Measurements from ENCODE around the gene EFNA3. TPM values are rescaled to one million over a fixed set of nuclear protein-coding genes. Genes with fewer than 3 reads are reported as not detected.
A peak's percentile ranks its signal among the peaks of the same experiment; 100 is the strongest.

EFNA3 gene
- total RNA-seq, 1 experiment from 2014 or later: 23.5 TPM

- CTCF ChIA-PET: no interaction called here
Measured at GRCh38 chr1:155037043-155037442, 41.6 kb upstream of the EFNA3 start.

GRCh38 chr1:155037851-155038441 lies 40.7 kb upstream of the EFNA3 start:
- peak overlapping the region; percentile 6; the same call in 1 of the 2 replicates for H3K27ac ChIP-seq (ENCODE audit: low read length)

More at GRCh38 chr1:155037043-155037442, 41.6 kb upstream of the EFNA3 start:
- Histone ChIP-seq H3K4me3 (ENCODE audit: low read length) (no peak overlapping the region), H3K27ac (ENCODE audit: low read length) (no peak overlapping the region), H3K27me3 (ENCODE audit: low read length) (no peaks in the 10 kb centered on the region), H3K9me2 (replicated peaks; ENCODE audit: low read length) (no peaks in the 10 kb centered on the region), H3K79me2 (ENCODE audit: low read length) (no peaks in the 10 kb centered on the region), H2AFZ (ENCODE audit: low read length) (no peak overlapping the region), H3K4me1 (ENCODE audit: insufficient read depth, low read length) (peaks cover 18% of the 10 kb centered on the region), H3K36me3 (ENCODE audit: low read depth, low read length) (no peaks in the 10 kb centered on the region), H3K9ac (ENCODE audit: low read length) (no peak overlapping the region), H3K9me3 (ENCODE audit: low read length) (no peaks in the 10 kb centered on the region), H3K4me2 (ENCODE audit: low read length) (no peak overlapping the region), H4K20me1 (ENCODE audit: low read length) (no peaks in the 10 kb centered on the region), H3F3A (ENCODE audit: low read length, unreplicated experiment) (no peaks in the 10 kb centered on the region)
- TF ChIP-seq CTCF (conservative IDR thresholded peaks at IDR 0.05; ENCODE audit: low read depth, low read length): no peak
- no peak for TF ChIP-seq EZH2phosphoT487 (IDR thresholded peaks at IDR 0.05; ENCODE audit: borderline replicate concordance, low read length)
- DNase-seq (no peak), ATAC-seq (no peak)
- intact Hi-C loops (cut with micrococcal nuclease): no loop called here
- BruUV-seq (replicated peaks): no TSS peak
- POLR2A ChIA-PET (ENCODE audit: unreplicated experiment): no interaction called here

GRCh38 chr1:155038602-155039307 lies 39.9 kb upstream of the EFNA3 start:
- BruUV-seq (replicated peaks): no TSS peak
- H3K9ac ChIP-seq (ENCODE audit: low read length): no peak overlapping the region
- peak overlapping the region; percentile 32 for H3K4me2 ChIP-seq (ENCODE audit: low read length)

More at GRCh38 chr1:155037851-155038441, 40.7 kb upstream of the EFNA3 start:
- Histone ChIP-seq H4K20me1 (ENCODE audit: low read length) (no peaks in the 10 kb centered on the region), H2AFZ (ENCODE audit: low read length) (peak overlapping the region; percentile 5), H3K27me3 (ENCODE audit: low read length) (no peaks in the 10 kb centered on the region), H3K4me3 (ENCODE audit: low read length) (no peak overlapping the region), H3K9ac (ENCODE audit: low read length) (no peak overlapping the region), H3K4me2 (ENCODE audit: low read length) (peak overlapping the region; percentile 32), H3K79me2 (ENCODE audit: low read length) (no peaks in the 10 kb centered on the region), H3K4me1 (ENCODE audit: insufficient read depth, low read length) (peaks cover 18% of the 10 kb centered on the region), H3K9me3 (ENCODE audit: low read length) (no peaks in the 10 kb centered on the region), H3K36me3 (ENCODE audit: low read depth, low read length) (no peaks in the 10 kb centered on the region), H3F3A (ENCODE audit: low read length, unreplicated experiment) (no peaks in the 10 kb centered on the region), H3K9me2 (replicated peaks; ENCODE audit: low read length) (no peaks in the 10 kb centered on the region)
- BruUV-seq (replicated peaks): no TSS peak
- intact Hi-C loops (cut with micrococcal nuclease): no loop called here
- no peak for ATAC-seq
- ChIA-PET CTCF (interaction anchor here (0.6 to 1.6 kb wide), 5 partner anchors 13 to 54 kb away, joined by 3 to 9 read pairs (median 4); partner anchors contain the start of gene ADAM15), POLR2A (ENCODE audit: unreplicated experiment) (interaction anchor here (0.6 kb wide), 2 partner anchors 13 to 417 kb away, joined by 3 to 6 read pairs; no protein-coding TSS in a partner anchor)
- no peak for DNase-seq
- TF ChIP-seq EZH2phosphoT487 (IDR thresholded peaks at IDR 0.05; ENCODE audit: borderline replicate concordance, low read length): no peak

More at GRCh38 chr1:155038602-155039307, 39.9 kb upstream of the EFNA3 start:
- Histone ChIP-seq H4K20me1 (ENCODE audit: low read length) (no peaks in the 10 kb centered on the region), H3K9me2 (replicated peaks; ENCODE audit: low read length) (no peaks in the 10 kb centered on the region), H3K27me3 (ENCODE audit: low read length) (no peaks in the 10 kb centered on the region), H3K36me3 (ENCODE audit: low read depth, low read length) (no peaks in the 10 kb centered on the region), H2AFZ (ENCODE audit: low read length) (peak overlapping the region; percentile 5), H3K4me1 (ENCODE audit: insufficient read depth, low read length) (peaks cover 18% of the 10 kb centered on the region), H3K9me3 (ENCODE audit: low read length) (no peaks in the 10 kb centered on the region), H3F3A (ENCODE audit: low read length, unreplicated experiment) (no peaks in the 10 kb centered on the region), H3K27ac (ENCODE audit: low read length) (peak overlapping the region; percentile 44), H3K4me3 (ENCODE audit: low read length) (peak overlapping the region; percentile 1; the same call in 1 of the 2 replicates), H3K79me2 (ENCODE audit: low read length) (no peaks in the 10 kb centered on the region)
- ChIA-PET POLR2A (ENCODE audit: unreplicated experiment) (interaction anchor here (0.5 to 0.6 kb wide), 3 partner anchors 14 to 946 kb away, joined by 3 to 30 read pairs (median 6); no protein-coding TSS in a partner anchor), CTCF (interaction anchor here (0.6 to 1.6 kb wide), 6 partner anchors 13 to 958 kb away, joined by 3 to 9 read pairs (median 4); partner anchors contain the start of gene ADAM15)
- ATAC-seq (peak; percentile 98), DNase-seq (peak; percentile 89)
- TF ChIP-seq CTCF (conservative IDR thresholded peaks at IDR 0.05; ENCODE audit: low read depth, low read length): no peak
- no peak for TF ChIP-seq EZH2 (IDR thresholded peaks at IDR 0.05; ENCODE audit: low read length, unreplicated experiment)
- TF ChIP-seq EZH2phosphoT487 (IDR thresholded peaks at IDR 0.05; ENCODE audit: borderline replicate concordance, low read length): no peak
- intact Hi-C loops (cut with micrococcal nuclease): no loop called here

Measured in PC-3 (cell line).